Activated CD4-positive, alpha-beta T cell treated with anti-CD3 and anti-CD28 coated beads, Interleukin-2, Interleukin-6, amounts not matched to agents 100 ng/mL and 50 ng/mL, durations not matched to agents 16 hours and 8 hours (primary cell): ENCODE data around the gene MSMO1.
"Not testable (repeated sequence)": the region's sequence is repeated elsewhere in the genome, so short reads cannot be mapped to it uniquely, and the experiment has no call there.

Experiments
- DNase-seq: peaks from one replicate; pipeline ENCODE4 v3.0.0-alpha.2; 2020

MSMO1 gene

GRCh38 chr4:165325732-165326512 is 1.5 kb upstream of the MSMO1 start:
- peak; percentile 44 for DNase-seq

- peak; percentile 39 for DNase-seq
These were observed 648 bp upstream of the MSMO1 start for GRCh38 chr4:165326831-165327210.

- no peak for DNase-seq
These were observed 594 bp downstream of the MSMO1 start for GRCh38 chr4:165328101-165328425.

- DNase-seq = no peak
These were observed 1.2 kb downstream of the MSMO1 start for GRCh38 chr4:165328708-165329107.

- DNase-seq = no peak
These were observed 2.6 kb downstream of the MSMO1 start for GRCh38 chr4:165330071-165330470.

GRCh38 chr4:165330666-165331065 is 3.2 kb downstream of the MSMO1 start:
- no peak for DNase-seq

- DNase-seq = peak; percentile 66
These were observed 3.9 kb downstream of the MSMO1 start for GRCh38 chr4:165331359-165331758.

GRCh38 chr4:165331823-165332222 is 4.4 kb downstream of the MSMO1 start:
- DNase-seq = no peak

- DNase-seq = no peak
These were observed 5.0 kb downstream of the MSMO1 start for GRCh38 chr4:165332502-165332901.

- DNase-seq = no peak
These were observed 7.8 kb downstream of the MSMO1 start for GRCh38 chr4:165335163-165335703.

- DNase-seq = no peak
These were observed 9.3 kb downstream of the MSMO1 start for GRCh38 chr4:165336743-165337142.

- not testable (repeated sequence) for DNase-seq
These were observed 14.9 kb downstream of the MSMO1 start for GRCh38 chr4:165342340-165342739.

- no peak for DNase-seq
These were observed 16.1 kb downstream of the MSMO1 start for GRCh38 chr4:165343353-165344191.

- no peak for DNase-seq
These were observed 18.4 kb downstream of the MSMO1 start for GRCh38 chr4:165345666-165346417.

GRCh38 chr4:165347647-165348569 is 20.4 kb downstream of the MSMO1 start:
- DNase-seq = no peak

- DNase-seq = no peak
These were observed 24.1 kb downstream of the MSMO1 start for GRCh38 chr4:165351359-165352130.

- peak; percentile 26 for DNase-seq
These were observed 28.4 kb downstream of the MSMO1 start for GRCh38 chr4:165355900-165356300.

- no peak for DNase-seq
These were observed 32.0 kb downstream of the MSMO1 start for GRCh38 chr4:165359506-165359905.

- DNase-seq = no peak
These were observed 32.7 kb downstream of the MSMO1 start for GRCh38 chr4:165360041-165360695.

- DNase-seq = no peak
These were observed 33.7 kb downstream of the MSMO1 start for GRCh38 chr4:165360985-165361670.
